Measurements from ENCODE around the gene ARL5B.

GRCh38 chr10:18664841-18665478 is 5.7 kb downstream of the ARL5B start:
- TF ChIP-seq CTCF (IDR thresholded peaks at IDR 0.05; ENCODE audit: low read depth, low read length, poor library complexity, severe bottlenecking) (no peak), EZH2phosphoT487 (IDR thresholded peaks at IDR 0.05; ENCODE audit: borderline replicate concordance, low read length) (no peak)

Data from DOHH2 (cell line).